ENCODE measurements around the gene ZBTB25. TPM values are rescaled to one million over a fixed set of nuclear protein-coding genes. Genes with fewer than 3 reads are reported as not detected.

ZBTB25 gene
- total RNA-seq, 2 experiments from 2014 or later: 56.8 to 58.1 TPM

GRCh38 chr14:64417055-64417770 lies 86.4 kb downstream of the ZBTB25 start:
- H3K36me3 Mint-ChIP-seq (ENCODE audit: low read depth): peaks cover 72% of the 10 kb centered on the region

GRCh38 chr14:64416348-64416932 lies 87.2 kb downstream of the ZBTB25 start:
- no peak for DNase-seq
- CTCF ChIA-PET: no interaction called here
- Histone ChIP-seq H3K27ac (ENCODE audit: low read depth in 1 of 2, low read length in 2 of 2) (no peak overlapping the region), H3K4me1 (ENCODE audit: insufficient read depth, low read length) (no peaks in the 10 kb centered on the region), H3K36me3 (ENCODE audit: insufficient read depth, low read length) (peaks cover 49% of the 10 kb centered on the region), H3K9me3 (ENCODE audit: control insufficient read depth in 1 of 2, insufficient read depth in 1 of 2, low read length in 2 of 2) (no peaks in the 10 kb centered on the region), H3K4me3 (ENCODE audit: low read length) (no peak overlapping the region), H3K27me3 (ENCODE audit: control insufficient read depth in 1 of 2, insufficient read depth in 2 of 2, low read length in 2 of 2) (no peaks in the 10 kb centered on the region)
- TF ChIP-seq CTCF (IDR thresholded peaks at IDR 0.05): no peak
- intact Hi-C loops (cut with DNase I, micrococcal nuclease): no loop called here
- no peaks in the 10 kb centered on the region for H3K4me1 Mint-ChIP-seq (ENCODE audit: low read depth)
- H3K36me3 Mint-ChIP-seq (ENCODE audit: low read depth): peaks cover 75% of the 10 kb centered on the region
- no peak overlapping the region for H3K27ac Mint-ChIP-seq
- POLR2A ChIA-PET: no interaction called here
- ATAC-seq (ENCODE audit: poor library complexity): no peak
- no peak overlapping the region for H3K4me3 Mint-ChIP-seq
- H3K27me3 Mint-ChIP-seq: no peaks in the 10 kb centered on the region
- no peaks in the 10 kb centered on the region for H3K9me3 Mint-ChIP-seq

More at GRCh38 chr14:64417055-64417770, 86.4 kb downstream of the ZBTB25 start:
- Mint-ChIP-seq H3K4me1 (ENCODE audit: low read depth) (no peaks in the 10 kb centered on the region), H3K27ac (no peak overlapping the region), H3K4me3 (no peak overlapping the region), H3K27me3 (no peaks in the 10 kb centered on the region), H3K9me3 (no peaks in the 10 kb centered on the region)
- DNase-seq (no peak), ATAC-seq (ENCODE audit: poor library complexity) (no peak)
- no peaks in the 10 kb centered on the region for H3K27me3 ChIP-seq (ENCODE audit: control insufficient read depth in 1 of 2, insufficient read depth in 2 of 2, low read length in 2 of 2)
- no peaks in the 10 kb centered on the region for H3K4me1 ChIP-seq (ENCODE audit: insufficient read depth, low read length)
- H3K9me3 ChIP-seq (ENCODE audit: control insufficient read depth in 1 of 2, insufficient read depth in 1 of 2, low read length in 2 of 2): no peaks in the 10 kb centered on the region
- CTCF ChIA-PET: no interaction called here
- no peak overlapping the region for H3K27ac ChIP-seq (ENCODE audit: low read depth in 1 of 2, low read length in 2 of 2)
- H3K4me3 ChIP-seq (ENCODE audit: low read length): no peak overlapping the region
- POLR2A ChIA-PET: no interaction called here
- H3K36me3 ChIP-seq (ENCODE audit: insufficient read depth, low read length): peaks cover 49% of the 10 kb centered on the region
- no peak for TF ChIP-seq CTCF (IDR thresholded peaks at IDR 0.05)
- intact Hi-C loops (cut with DNase I, micrococcal nuclease): no loop called here

GRCh38 chr14:64412237-64412636 lies 91.4 kb downstream of the ZBTB25 start:
- DNase-seq (no peak), ATAC-seq (ENCODE audit: poor library complexity) (no peak)
- Histone ChIP-seq H3K4me3 (ENCODE audit: low read length) (no peak overlapping the region), H3K27ac (ENCODE audit: low read depth in 1 of 2, low read length in 2 of 2) (no peak overlapping the region), H3K9me3 (ENCODE audit: control insufficient read depth in 1 of 2, insufficient read depth in 1 of 2, low read length in 2 of 2) (no peaks in the 10 kb centered on the region), H3K27me3 (ENCODE audit: control insufficient read depth in 1 of 2, insufficient read depth in 2 of 2, low read length in 2 of 2) (no peaks in the 10 kb centered on the region), H3K36me3 (ENCODE audit: insufficient read depth, low read length) (peaks cover 24% of the 10 kb centered on the region), H3K4me1 (ENCODE audit: insufficient read depth, low read length) (no peaks in the 10 kb centered on the region)
- no peaks in the 10 kb centered on the region for H3K9me3 Mint-ChIP-seq
- H3K36me3 Mint-ChIP-seq (ENCODE audit: low read depth): peaks cover 53% of the 10 kb centered on the region
- ChIA-PET CTCF (no interaction called here), POLR2A (no interaction called here)
- no peaks in the 10 kb centered on the region for H3K4me1 Mint-ChIP-seq (ENCODE audit: low read depth)
- no peak overlapping the region for H3K4me3 Mint-ChIP-seq
- no peak for TF ChIP-seq CTCF (IDR thresholded peaks at IDR 0.05)
- no peak overlapping the region for H3K27ac Mint-ChIP-seq
- H3K27me3 Mint-ChIP-seq: no peaks in the 10 kb centered on the region
- intact Hi-C loops (cut with DNase I, micrococcal nuclease): no loop called here

Measured in CD4-positive, alpha-beta T cell (primary cell).